Measurements from ENCODE around the gene TSC22D2.

Gene TSC22D2

DNA sequence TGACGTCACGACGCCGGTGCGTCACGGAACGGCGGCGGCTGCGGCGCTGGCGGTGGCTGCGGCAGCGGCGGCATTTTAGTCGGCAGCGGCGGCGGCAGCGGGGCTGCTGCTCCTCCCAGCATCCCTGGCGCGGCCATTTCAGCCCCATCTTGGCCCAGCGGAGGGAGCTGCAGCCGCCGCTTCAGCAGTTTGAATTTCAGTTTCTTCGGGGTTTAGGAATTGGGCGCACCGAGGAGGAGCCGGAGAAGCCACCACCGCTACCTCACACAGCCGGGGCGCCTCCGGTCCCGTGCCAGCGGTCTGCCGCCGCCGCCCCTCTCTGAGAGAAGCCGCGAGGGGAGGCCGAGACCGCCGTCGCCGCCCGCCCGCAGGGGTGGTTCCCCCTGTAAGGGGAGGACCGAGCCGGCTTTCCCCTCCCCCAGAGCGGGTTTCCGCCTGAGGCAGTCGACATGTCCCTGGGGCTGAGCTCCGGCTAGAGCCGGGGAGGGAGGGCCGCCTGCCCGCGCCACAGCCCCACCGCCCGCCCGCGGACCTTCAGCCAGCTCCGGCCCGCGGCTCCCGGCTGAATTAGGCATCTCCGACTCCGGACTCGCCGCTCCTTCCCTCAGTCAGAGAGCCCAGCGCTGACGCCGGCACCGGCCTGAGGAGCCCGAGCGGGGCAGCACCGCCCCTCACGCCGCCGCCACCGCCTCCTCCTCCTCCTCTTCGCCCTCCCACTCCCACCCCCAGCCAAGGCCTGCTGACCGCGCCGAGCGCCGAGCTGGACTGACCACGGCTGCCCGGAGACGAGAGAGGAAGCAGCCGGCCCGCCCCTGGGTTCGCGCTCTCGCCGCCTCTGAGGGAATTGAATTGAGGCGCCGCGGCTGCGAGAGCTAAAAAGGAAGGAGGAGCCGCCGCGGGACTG is at the start of gene TSC22D2:
Gene TSC22D2, plus strand, starts transcription at position 78 of the 904 bp plus-strand sequence. CDS start 1,053 bp downstream, outside the sequence.
- peak; percentile 56 for DNase-seq (ENCODE audit: insufficient read length, low spot score)
- no peak for FAIRE-seq
- TF ChIP-seq, protein P1, sequence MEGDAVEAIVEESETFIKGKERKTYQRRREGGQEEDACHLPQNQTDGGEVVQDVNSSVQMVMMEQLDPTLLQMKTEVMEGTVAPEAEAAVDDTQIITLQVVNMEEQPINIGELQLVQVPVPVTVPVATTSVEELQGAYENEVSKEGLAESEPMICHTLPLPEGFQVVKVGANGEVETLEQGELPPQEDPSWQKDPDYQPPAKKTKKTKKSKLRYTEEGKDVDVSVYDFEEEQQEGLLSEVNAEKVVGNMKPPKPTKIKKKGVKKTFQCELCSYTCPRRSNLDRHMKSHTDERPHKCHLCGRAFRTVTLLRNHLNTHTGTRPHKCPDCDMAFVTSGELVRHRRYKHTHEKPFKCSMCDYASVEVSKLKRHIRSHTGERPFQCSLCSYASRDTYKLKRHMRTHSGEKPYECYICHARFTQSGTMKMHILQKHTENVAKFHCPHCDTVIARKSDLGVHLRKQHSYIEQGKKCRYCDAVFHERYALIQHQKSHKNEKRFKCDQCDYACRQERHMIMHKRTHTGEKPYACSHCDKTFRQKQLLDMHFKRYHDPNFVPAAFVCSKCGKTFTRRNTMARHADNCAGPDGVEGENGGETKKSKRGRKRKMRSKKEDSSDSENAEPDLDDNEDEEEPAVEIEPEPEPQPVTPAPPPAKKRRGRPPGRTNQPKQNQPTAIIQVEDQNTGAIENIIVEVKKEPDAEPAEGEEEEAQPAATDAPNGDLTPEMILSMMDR (IDR thresholded peaks at IDR 0.05; ENCODE audit: insufficient read depth, missing control alignments): no peak

DNA sequence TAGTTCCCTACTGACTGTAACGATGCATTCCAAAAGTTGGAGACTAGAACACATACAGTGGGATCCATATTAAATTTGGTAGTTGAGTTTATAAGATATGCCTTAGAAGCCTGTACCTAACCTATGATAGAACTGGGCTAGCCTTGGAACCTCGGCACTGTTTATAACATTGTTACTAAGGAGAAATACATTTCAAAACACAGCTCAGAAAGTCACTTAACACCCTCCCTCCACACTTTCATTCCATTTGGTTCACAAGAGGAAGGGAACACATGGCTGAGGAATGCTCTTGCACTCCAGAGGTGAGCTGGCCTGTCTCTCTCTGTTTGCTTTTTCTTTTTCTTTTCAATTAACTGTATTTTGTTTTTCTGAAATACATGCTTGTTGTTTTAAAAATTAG is 48.7 kb upstream of the TSC22D2 start:
- FAIRE-seq: no peak
- TF ChIP-seq, protein P1 (IDR thresholded peaks at IDR 0.05; ENCODE audit: insufficient read depth, missing control alignments): no peak
- DNase-seq (ENCODE audit: insufficient read length, low spot score): no peak

DNA sequence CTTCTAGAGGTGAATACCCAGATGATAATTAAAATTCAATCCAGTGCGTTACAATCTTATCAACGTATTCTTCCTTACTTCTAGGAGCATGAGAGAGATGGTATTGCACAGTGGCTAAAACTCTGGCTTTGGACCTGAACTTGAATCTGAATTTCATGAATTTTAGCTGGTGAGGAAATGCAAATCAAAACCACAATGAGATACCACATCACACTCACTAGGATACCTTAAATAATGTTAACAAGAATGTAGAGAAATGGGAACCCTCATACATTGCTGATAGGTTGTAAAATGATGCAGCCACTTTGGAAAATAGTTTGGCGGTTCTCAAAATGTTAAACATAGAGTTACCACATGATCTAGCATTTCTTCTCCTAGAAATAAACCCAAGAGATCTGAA is 47.1 kb upstream of the TSC22D2 start:
- DNase-seq (ENCODE audit: insufficient read length, low spot score) (no peak), FAIRE-seq (no peak)
- TF ChIP-seq, protein P1 (IDR thresholded peaks at IDR 0.05; ENCODE audit: insufficient read depth, missing control alignments): no peak

DNA sequence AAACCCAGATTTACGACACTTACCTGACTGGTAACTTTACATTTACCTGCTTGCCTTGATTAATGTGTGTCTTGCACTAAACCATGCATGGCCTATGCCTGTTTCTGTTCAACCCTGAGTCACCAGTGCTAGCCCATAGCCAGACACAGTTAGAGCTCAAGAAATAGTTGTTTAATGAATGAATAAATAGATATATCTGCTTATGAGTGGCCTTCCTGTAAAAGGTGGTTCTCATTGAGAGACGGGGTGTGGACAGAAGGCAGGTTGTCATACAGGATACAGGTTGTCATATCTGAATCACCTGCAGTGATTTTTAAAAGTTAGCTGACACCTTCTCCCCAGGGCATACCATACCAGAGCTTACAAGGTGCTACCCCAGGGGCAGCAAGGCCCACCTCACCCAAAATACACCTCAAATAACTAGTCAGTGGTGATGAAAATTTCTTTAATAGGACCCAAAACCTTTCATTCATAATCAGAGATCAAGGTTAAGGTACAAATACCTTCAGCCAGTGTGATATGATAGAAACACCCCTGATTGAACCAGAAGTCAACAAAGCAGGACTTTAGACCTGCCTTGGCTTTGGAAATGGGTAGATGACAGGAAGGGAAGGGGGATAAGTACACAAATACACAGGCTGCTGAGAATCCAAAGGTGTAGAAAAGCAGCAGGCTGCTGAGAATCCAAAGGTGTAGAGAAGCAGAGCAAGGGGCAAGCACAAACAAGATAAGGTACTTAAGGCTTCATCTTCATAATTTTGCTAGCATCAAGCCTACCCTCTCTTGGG is 45.4 kb upstream of the TSC22D2 start:
- FAIRE-seq (no peak), DNase-seq (ENCODE audit: insufficient read length, low spot score) (no peak)
- TF ChIP-seq, protein P1 (IDR thresholded peaks at IDR 0.05; ENCODE audit: insufficient read depth, missing control alignments): no peak

DNA sequence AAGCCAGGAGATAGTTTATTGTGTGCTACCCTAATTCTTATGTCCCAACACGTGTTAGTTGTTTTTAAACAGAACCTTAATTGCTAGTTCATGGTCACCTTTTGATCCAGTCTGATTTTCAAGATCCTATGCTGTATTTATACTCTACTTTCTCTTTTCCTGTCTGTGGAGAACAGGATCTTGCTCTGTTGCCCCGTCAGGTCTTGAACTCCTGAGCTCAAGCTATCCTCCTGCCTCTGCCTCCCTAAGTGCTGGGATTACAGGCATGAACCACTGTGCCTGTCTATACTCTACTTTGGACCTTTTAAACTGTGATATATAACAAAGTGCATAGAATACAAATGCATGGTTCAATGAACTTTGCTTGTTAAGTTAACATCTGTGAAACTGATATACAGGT is 44.7 kb upstream of the TSC22D2 start:
- DNase-seq (ENCODE audit: insufficient read length, low spot score): no peak
- no peak for FAIRE-seq
- TF ChIP-seq, protein P1 (IDR thresholded peaks at IDR 0.05; ENCODE audit: insufficient read depth, missing control alignments): no peak

DNA sequence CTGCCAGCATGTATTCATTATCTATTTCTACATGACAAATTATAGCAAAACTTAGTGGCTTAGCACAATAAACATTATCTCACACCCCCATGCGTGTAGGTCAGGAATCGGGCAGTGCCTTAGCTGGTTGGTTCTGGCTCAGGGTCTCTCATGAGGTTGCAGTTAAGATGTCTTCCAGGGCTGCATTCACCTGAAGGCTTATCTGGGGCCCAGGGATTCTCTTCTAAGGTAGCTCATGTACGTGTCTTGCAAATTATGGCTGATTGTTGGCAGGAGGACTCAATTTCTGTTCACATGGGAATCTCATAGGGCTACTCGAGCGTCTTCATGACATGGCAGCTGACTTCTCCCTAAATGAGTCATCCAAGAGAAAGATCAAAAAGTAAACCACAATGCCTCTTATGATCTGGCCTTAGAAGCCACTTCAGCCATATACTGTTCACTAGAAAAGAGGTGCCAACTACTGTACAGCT is 42.9 kb upstream of the TSC22D2 start:
- no peak for DNase-seq (ENCODE audit: insufficient read length, low spot score)

More for the DNA sequence above, 42.9 kb upstream of the TSC22D2 start:
- no peak for FAIRE-seq
- TF ChIP-seq, protein P1 (IDR thresholded peaks at IDR 0.05; ENCODE audit: insufficient read depth, missing control alignments): no peak
